Measurements from ENCODE around the gene AARS2. TPM values are rescaled to one million over a fixed set of nuclear protein-coding genes. Genes with fewer than 3 reads are reported as not detected.
A peak's percentile ranks its signal among the peaks of the same experiment; 100 is the strongest.

The AARS2 gene
- total and polyA plus RNA-seq, 11 donors: 4.1 to 9.8 (median 7.6) TPM

DNA sequence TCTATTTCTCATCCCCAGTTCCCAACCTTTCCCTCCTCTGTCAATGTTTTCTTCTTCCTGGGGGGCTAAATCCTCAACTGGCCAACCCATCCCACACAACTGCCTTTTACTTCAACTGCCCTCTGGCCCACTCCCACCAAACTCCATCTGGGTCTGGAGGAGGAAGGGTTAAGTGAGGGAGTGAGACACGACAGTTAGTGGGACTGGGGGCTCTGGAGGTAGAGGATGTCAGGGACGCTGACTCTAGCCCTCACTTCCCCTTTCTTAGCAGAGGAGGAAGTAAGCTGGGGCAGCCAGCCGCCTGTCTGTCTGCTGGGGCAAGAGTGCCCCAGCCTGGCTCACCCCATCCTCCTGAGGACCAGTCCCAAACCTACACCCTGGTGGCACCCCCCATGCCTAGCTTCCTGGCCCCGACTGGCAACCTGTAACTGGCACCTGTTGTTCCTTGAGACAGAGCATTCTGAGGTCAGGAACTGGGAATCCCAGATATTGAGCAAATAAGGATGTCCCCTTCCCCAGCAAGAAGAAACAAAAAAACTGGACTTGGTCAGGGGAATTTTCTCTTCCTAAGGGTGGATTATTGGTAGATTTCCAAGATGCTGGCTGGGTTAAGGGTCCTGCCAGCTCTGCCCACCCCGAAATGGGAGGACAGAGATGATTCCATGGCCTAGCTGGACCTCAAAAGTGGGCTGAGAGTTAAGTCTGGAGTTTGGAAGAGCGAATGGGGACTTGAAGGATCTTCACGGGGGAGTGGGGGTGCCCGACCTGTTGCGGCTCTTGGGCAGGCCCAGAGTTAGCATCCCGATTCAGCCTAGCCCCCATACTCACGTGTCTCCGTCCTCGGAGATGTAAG is 48.8 kb downstream of the AARS2 start:
- H3K27ac ChIP-seq: peak overlapping the region in 11 of 12 donors; percentile 61 to 93 (median 80)
- peaks cover 0 to 13% (median 4%) of the 10 kb centered on the region in 9 donors for H3K27me3 ChIP-seq
- H3K4me3 ChIP-seq: peak overlapping the region; percentile 59 to 96 (median 78)
- intact Hi-C loops (cut with DNase I): loop anchor here in 7 of 10 donors (5.0 to 10.0 kb wide), 5 partner anchors 38 to 190 kb away; partner anchors contain the start of gene AARS2 (in 1 of the 7)
- DNase-seq (peak; percentile 45 to 79 (median 52)), ATAC-seq (peak in 2 of 4 donors; percentile 7 to 43)
- peaks cover 0 to 28% (median 4%) of the 10 kb centered on the region in 9 donors for H3K36me3 ChIP-seq
- H3K4me1 ChIP-seq: peaks cover 0 to 45% (median 26%) of the 10 kb centered on the region in 12 donors
- 12 to 15% (median 14%) methylated on average over 13 of the region's 13 CpGs for WGBS, 4 donors
- TF ChIP-seq POLR2A (IDR thresholded peaks at IDR 0.05): no peak
- TF ChIP-seq, protein P1, sequence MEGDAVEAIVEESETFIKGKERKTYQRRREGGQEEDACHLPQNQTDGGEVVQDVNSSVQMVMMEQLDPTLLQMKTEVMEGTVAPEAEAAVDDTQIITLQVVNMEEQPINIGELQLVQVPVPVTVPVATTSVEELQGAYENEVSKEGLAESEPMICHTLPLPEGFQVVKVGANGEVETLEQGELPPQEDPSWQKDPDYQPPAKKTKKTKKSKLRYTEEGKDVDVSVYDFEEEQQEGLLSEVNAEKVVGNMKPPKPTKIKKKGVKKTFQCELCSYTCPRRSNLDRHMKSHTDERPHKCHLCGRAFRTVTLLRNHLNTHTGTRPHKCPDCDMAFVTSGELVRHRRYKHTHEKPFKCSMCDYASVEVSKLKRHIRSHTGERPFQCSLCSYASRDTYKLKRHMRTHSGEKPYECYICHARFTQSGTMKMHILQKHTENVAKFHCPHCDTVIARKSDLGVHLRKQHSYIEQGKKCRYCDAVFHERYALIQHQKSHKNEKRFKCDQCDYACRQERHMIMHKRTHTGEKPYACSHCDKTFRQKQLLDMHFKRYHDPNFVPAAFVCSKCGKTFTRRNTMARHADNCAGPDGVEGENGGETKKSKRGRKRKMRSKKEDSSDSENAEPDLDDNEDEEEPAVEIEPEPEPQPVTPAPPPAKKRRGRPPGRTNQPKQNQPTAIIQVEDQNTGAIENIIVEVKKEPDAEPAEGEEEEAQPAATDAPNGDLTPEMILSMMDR (IDR thresholded peaks at IDR 0.05): no peak
- no peaks in the 10 kb centered on the region for H3K9me3 ChIP-seq

DNA sequence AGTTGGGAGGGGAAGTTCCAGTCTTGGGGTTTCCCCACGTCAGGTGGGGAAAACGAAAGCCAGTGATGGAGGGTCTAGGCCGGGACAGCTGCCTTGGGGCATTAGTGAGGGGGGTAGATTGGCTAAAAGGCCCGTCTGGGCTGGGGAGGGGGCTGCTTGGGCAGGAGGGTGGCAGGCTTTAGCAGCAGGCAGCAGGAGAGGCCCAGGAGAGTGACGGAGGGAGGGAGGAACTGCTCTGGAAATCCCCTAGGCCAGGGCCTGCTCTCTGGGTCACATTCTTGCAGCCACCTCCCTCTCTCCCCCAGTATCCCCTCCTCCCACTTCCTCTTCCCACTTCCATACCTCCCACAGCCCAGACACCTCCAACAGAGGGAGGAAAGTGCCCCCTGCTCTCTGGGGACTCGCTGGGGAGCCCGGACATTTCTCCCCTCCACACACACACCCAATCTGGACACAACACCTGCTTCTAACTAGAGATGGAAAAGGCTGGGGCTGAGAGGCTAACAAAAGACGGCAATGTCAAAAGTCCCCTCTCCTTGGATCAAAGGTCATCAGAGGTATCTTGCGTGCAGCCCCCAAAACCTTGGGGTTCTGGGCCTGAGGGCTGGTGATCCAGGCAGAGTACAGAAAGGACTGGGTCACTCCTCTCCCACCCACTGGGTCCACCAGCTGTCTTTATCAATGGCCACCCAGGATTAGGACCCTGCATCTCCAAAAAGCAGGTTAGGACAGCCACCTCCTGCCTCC is 49.6 kb downstream of the AARS2 start:
- Histone ChIP-seq H3K4me3 (peak overlapping the region in 8 of 12 donors; percentile 72 to 96 (median 86)), H3K4me1 (peaks cover 0 to 45% (median 26%) of the 10 kb centered on the region in 12 donors), H3K27me3 (peaks cover 0 to 9% (median 0%) of the 10 kb centered on the region in 9 donors), H3K9me3 (no peaks in the 10 kb centered on the region), H3K36me3 (peaks cover 0 to 36% (median 6%) of the 10 kb centered on the region in 9 donors), H3K27ac (peak overlapping the region in 4 of 12 donors; percentile 41 to 93 (median 81))
- intact Hi-C loops (cut with DNase I): loop anchor here in 1 of 10 donors (10.0 kb wide), 1 partner anchor 191 kb away; no protein-coding TSS in a partner anchor
- TF ChIP-seq, protein P1 (IDR thresholded peaks at IDR 0.05): no peak
- no peak for TF ChIP-seq POLR2A (IDR thresholded peaks at IDR 0.05)
- ATAC-seq (peak in 1 of 4 donors; percentile 29), DNase-seq (peak in 1 of 5 donors; percentile 25)
- 38 to 56% (median 48%) methylated on average over 9 of the region's 9 CpGs for WGBS, 4 donors

DNA sequence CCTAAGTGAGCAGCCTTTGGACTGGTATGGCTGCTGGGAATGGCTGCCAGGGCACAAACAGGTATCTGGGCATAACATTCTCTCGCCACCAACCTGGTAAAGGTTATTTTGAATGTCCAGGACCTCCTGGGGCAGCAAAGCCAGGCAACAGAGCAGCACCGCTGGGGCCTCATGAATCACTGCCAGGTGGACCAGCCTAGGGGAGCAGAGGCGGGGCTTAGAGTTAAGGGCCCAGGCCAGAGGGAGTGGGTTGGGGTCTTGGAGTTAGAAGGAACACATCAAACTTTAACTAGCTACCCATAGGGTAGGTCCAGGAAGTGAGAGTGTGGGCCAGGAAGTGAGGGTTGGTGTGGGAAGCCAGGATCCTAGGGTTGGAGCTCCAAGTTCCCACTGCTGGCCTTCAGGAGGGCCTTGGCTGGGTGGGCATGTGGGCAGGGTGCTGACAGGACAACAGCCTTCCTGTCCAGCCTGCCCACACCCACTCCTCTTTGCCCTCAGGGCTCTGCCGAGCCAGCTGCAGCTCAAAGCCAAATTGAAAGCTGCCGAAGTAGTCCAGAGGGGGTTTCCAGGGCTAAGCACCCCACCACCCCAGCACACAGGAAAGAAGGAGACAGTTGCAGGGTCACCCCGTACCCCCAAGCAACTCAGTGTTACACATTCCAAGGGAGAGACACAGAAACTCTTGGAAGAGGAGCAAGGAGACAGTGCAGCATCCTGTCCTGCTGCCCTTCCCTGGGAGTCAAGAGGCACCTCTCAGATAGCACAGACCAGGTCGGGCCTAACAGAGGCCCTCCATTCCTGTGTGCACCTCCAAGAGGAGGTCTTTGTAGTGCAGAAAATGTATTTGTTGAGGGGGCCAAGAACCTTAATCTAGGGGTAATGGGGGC is 50.4 kb downstream of the AARS2 start:
- H3K4me1 ChIP-seq: peaks cover 2 to 51% (median 28%) of the 10 kb centered on the region in 12 donors
- H3K4me3 ChIP-seq: peak overlapping the region in 7 of 12 donors; percentile 72 to 96 (median 81)
- H3K36me3 ChIP-seq: peaks cover 0 to 40% (median 6%) of the 10 kb centered on the region in 9 donors
- peak overlapping the region in 3 of 12 donors; percentile 80 to 93 (median 82) for H3K27ac ChIP-seq
- 68 to 84% (median 73%) methylated on average over 5 to 7 of the region's 7 CpGs for WGBS, 4 donors
- no peak for ATAC-seq
- TF ChIP-seq, protein P1 (IDR thresholded peaks at IDR 0.05): no peak
- TF ChIP-seq POLR2A (IDR thresholded peaks at IDR 0.05): no peak
- intact Hi-C loops (cut with DNase I): loop anchor here in 1 of 10 donors (10.0 kb wide), 1 partner anchor 192 kb away; no protein-coding TSS in a partner anchor
- DNase-seq: peak in 1 of 5 donors; percentile 27
- no peaks in the 10 kb centered on the region for H3K9me3 ChIP-seq
- peaks cover 0 to under 1% (median 0%) of the 10 kb centered on the region in 9 donors for H3K27me3 ChIP-seq
